ENCODE measurements around the gene ICOSLG. TPM values are rescaled to one million over a fixed set of nuclear protein-coding genes. Genes with fewer than 3 reads are reported as not detected.

The ICOSLG gene
- total and polyA plus RNA-seq, 2 of the 4 experiments (the other 2 are of a cell fraction): under 0.01 to 0.09 TPM

- H3K9me3 ChIP-seq (ENCODE audit: control insufficient read depth, insufficient read depth, low read length): no peaks in the 10 kb centered on the region
- no peak overlapping the region for H2AK5ac ChIP-seq (ENCODE audit: low read depth, low read length)
- no peak overlapping the region for H3K18ac ChIP-seq (ENCODE audit: low read depth, low read length)
- no peak overlapping the region for H2BK15ac ChIP-seq (ENCODE audit: low read depth, low read length)
- no peak overlapping the region for H3K4me2 ChIP-seq (ENCODE audit: low read depth, low read length)
- BruUV-seq (replicated peaks): no TSS peak
- no peaks in the 10 kb centered on the region for H3K36me3 ChIP-seq (ENCODE audit: control insufficient read depth, insufficient read depth, low read length)
- H4K91ac ChIP-seq (ENCODE audit: insufficient read depth, low read depth, low read length): no peak overlapping the region
- H4K20me1 ChIP-seq (ENCODE audit: insufficient read depth, low read length): no peaks in the 10 kb centered on the region
- DNase-seq (no peak), ATAC-seq (ENCODE audit: low read depth) (no peak)
- no peak overlapping the region for H3K4me3 ChIP-seq (ENCODE audit: insufficient read depth, low read depth, low read length)
- intact Hi-C loops (cut with micrococcal nuclease) (no loop called here), in situ Hi-C loops (cut with MboI; ENCODE audit: low sequenced_read_pairs) (no loop called here), dilution Hi-C loops (cut with HindIII; ENCODE audit: low sequenced_read_pairs, unreplicated experiment) (no loop called here)
- no peak overlapping the region for H4K5ac ChIP-seq (ENCODE audit: low read depth, low read length)
- TF ChIP-seq MAZ (IDR thresholded peaks at IDR 0.05; ENCODE audit: borderline replicate concordance, low read depth, low read length): no peak
- TF ChIP-seq NFE2L2 (IDR thresholded peaks at IDR 0.05; ENCODE audit: low read depth, low read length): no peak
- TF ChIP-seq MAFK (IDR thresholded peaks at IDR 0.05; ENCODE audit: low read depth, low read length): no peak
- TF ChIP-seq CHD1 (IDR thresholded peaks at IDR 0.05; ENCODE audit: low read depth, low read length): no peak
- no peak for TF ChIP-seq USF2 (IDR thresholded peaks at IDR 0.05; ENCODE audit: low read depth, low read length)
- no peak for TF ChIP-seq MXI1 (IDR thresholded peaks at IDR 0.05; ENCODE audit: borderline replicate concordance, low read depth, low read length)
- no peak for TF ChIP-seq CTCF (conservative IDR thresholded peaks at IDR 0.05; ENCODE audit: low read depth, low read length)
- TF ChIP-seq CEBPB (IDR thresholded peaks at IDR 0.05; ENCODE audit: low read depth, low read length): no peak
- no peak for TF ChIP-seq ELK1 (IDR thresholded peaks at IDR 0.05; ENCODE audit: borderline replicate concordance, low read depth, low read length)
- no peak for TF ChIP-seq RFX5 (IDR thresholded peaks at IDR 0.05; ENCODE audit: low read depth, low read length)
- no peak for TF ChIP-seq RCOR1 (IDR thresholded peaks at IDR 0.05; ENCODE audit: insufficient replicate concordance, low read length)
- no peak overlapping the region for H2BK5ac ChIP-seq (ENCODE audit: low read depth, low read length, poor library complexity, severe bottlenecking)
- H2AFZ ChIP-seq (replicated peaks; ENCODE audit: low read length, poor library complexity): no peak overlapping the region
- no peak overlapping the region for H3K14ac ChIP-seq (replicated peaks; ENCODE audit: low read depth, low read length)
- H3K9ac ChIP-seq (ENCODE audit: low read depth, low read length): no peak overlapping the region
- CTCF ChIA-PET: no interaction called here
- H4K8ac ChIP-seq (ENCODE audit: low read depth in 2 of 2, low read length in 2 of 2): no peak overlapping the region
- no peaks in the 10 kb centered on the region for H3K79me1 ChIP-seq (ENCODE audit: low read depth in 1 of 2, low read length in 2 of 2)
- WGBS, 2 experiments (ENCODE audit: extremely low coverage in 2 of 2, insufficient read length in 1 of 2): 34% methylated on average over 3 of the region's 18 CpGs; no CpG with 5 or more reads in 1 of the 2 experiments
- H3K23ac ChIP-seq (ENCODE audit: low read depth, low read length): no peak overlapping the region
- H3K27me3 ChIP-seq (ENCODE audit: control insufficient read depth, insufficient read depth, low read length): peaks cover 11% of the 10 kb centered on the region; the same call in 1 of the 2 replicates
- no peak overlapping the region for H2AK9ac ChIP-seq (replicated peaks; ENCODE audit: low read depth, low read length, poor library complexity)
- no peak overlapping the region for H2BK120ac ChIP-seq (ENCODE audit: low read depth, low read length)
- no peaks in the 10 kb centered on the region for H3K9me1 ChIP-seq (ENCODE audit: insufficient read depth, low read length)
- H3K4ac ChIP-seq (ENCODE audit: low read depth, low read length): no peak overlapping the region
- no peak overlapping the region for H2BK20ac ChIP-seq (ENCODE audit: low read depth, low read length)
- no peak overlapping the region for H3K56ac ChIP-seq (ENCODE audit: extremely low read depth, insufficient read depth, low read length)
- no peak overlapping the region for H3K27ac ChIP-seq (ENCODE audit: insufficient read depth, low read length)
- POLR2A ChIA-PET (ENCODE audit: unreplicated experiment): no interaction called here
- H3K4me1 ChIP-seq (ENCODE audit: control insufficient read depth, insufficient read depth, low read length): no peaks in the 10 kb centered on the region
Measured at GRCh38 chr21:44272284-44272858, 31.6 kb upstream of the ICOSLG start.

Data from IMR-90 (cell line).